CD4-positive, alpha-beta T cell treated with Interleukin-6 at 100 ng/mL for 8 hours (primary cell): Measurements from ENCODE around the gene NAT9.

ENCODE experiments used
- DNase-seq: peaks from one replicate; pipeline ENCODE4 v3.0.0-alpha.2; 2020; ENCODE audit warnings: mixed read lengths, low spot score

The NAT9 gene, protein sequence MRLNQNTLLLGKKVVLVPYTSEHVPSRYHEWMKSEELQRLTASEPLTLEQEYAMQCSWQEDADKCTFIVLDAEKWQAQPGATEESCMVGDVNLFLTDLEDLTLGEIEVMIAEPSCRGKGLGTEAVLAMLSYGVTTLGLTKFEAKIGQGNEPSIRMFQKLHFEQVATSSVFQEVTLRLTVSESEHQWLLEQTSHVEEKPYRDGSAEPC

DNA sequence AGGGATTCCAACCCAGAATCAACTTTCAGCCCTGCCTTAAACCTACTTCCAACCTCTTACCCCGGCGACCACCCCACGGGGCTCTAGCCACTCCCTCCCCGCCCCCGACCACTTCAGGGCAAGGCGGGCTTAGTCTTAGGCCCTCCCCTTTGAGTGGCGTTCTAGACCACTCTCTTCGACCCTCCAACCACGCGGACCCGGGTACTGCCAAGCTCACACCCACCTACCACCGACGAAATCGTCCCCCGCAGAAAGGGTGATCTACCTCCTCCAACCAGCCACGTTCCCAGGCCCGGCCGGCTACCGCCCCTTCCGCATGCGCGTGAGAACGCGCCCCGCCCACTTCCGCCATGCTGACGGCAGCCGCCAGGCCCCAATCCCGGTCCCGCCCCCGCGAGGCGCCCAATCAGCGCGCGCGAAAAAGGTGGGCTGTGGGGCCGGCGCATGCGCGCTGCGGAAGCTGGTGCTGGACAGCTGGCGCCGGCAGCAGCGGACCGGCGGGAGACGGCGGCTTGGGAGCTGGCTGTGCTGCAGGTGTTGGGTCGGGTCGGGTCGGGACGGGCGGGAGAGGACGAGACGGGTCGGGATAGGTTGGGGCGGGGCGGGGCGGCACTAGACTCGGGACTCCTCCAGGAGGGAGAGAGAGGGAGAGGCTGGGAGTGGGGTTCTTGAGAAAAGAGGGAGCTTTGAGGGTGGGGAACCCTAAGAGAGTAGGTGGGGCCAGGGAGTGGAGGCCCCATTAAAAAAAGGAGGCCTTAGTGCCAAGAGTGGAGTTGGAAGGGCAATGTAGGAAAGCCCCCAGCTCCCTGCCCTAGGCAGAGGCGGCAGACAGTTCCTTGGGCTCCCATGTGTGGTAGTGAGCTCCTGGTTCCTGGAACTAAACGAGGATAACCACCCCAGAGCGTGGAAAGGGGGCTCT, at the start of gene NAT9:
NAT9 (minus strand) TSS at position 302 of the 919 bp plus-strand sequence. CDS start 647 bp downstream, outside the sequence.
- peak; percentile 98 for DNase-seq

DNA sequence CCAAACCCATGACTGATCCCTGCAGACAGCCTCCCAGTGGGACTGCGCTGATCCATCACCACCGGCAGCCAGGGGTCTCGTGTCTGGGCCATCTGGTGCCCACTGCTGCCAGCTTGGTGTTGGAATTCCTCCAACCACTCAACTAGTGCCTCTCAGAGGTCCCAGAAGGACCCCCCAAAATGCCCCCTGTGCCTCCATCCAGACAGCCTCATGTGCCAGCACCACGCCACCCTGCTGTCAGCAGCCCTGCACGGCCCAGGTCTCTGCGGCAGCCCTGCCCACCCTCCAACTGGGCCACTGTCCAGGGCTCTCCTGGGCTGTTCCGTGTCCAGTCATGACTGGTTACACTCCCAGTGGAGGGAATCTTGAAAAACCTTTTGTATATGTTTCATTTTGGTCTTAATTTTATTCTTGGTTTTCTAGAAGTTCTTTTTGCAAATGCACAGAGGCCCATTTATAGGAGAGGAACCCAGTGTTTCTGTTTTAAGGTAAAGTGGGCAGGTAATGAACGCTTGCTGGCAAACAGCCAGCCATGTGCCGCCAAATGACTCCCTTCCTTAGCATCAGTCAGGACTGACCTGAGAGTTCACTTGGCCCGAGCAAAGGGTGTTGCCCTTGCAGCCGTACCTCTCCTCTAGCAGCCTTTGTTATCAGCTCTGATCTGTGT, 48.9 kb upstream of the NAT9 start:
- no peak for DNase-seq

DNA sequence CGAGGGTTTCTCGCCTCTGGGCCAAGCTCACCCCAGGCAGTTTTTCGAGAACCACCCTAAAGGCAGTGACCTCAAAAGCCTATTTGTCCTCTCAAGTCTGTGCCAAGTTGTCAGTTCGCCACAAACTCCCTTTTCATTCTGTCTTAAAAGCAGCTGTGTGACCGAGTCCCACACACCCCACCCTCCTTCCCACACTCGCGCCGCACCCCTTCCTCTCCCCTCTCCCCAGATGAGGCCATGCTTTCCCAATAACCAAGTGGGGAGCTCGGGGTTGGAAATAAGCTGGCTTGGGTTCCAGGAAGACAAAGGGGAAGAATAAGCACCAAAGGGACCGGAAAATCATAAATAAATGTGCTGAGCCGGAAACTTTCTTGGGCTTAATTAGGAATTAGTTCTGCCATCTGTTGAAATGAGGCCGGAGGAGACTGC, 46.8 kb upstream of the NAT9 start:
- no peak for DNase-seq

DNA sequence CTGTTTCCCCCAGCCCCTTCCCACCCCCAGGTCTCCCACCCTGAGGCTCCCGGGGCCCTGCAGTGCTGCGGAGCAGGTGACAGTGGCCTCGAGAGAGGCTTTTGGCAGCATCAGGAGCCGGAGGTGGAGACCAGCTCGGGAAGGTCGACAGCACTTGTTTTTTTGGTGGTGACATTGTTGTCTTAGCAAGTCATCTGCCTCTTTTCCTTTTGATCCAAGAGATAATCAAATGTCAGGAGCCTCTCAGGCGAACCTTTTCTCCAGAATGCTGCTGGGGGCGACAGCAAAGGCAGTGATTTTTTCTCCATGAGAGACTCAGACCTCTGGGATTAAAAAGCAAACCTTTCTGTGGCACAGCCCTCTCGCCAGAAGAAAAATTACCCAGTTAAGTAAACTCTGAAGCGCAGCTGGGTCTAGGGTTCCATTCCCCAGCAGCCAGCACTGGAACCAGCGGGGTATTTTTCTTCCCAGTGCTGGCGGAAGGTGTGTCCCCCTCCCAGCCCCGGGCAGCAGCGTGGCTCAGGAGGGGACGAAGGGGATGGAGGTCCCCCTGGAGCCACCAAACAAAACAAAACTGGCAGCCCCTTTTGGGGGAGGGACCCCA, 46.3 kb upstream of the NAT9 start:
- DNase-seq, result no peak

DNA sequence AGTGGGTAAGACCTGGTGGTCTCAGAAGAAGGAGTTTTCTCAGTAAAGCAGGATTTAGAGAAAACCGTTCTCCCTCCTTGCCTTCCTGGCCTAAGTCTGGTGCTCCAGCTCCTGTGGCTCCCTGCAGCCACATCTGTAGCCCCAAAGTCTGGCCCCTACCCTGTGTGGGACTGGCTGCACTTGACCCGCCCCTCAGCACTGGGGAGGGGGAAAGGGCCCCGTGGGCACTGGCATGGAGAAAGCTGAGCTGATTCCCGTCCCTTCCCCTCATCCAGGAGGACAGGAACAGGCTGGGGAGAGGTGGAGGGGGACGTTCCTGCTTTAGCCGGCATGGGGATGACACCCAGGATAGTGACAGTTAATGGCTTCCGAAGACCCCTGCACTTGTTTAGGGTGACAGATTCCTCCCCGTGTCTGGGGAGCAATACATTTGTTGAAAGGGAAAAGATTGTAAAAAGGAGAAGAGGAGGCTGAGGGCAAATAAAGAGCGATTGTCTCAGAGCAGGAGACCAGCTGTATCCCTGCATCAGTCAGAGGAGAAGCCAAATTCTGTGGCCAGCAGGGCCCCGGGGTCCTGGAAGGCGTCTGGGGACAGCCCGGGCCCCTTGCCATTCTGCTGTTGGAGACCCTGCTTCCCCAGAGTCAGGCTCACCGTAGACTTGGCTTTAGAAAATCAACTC, 45.6 kb upstream of the NAT9 start:
- DNase-seq, result no peak

GRCh38 chr17:74819801-74820436, 43.8 kb upstream of the NAT9 start:
- no peak for DNase-seq

DNA sequence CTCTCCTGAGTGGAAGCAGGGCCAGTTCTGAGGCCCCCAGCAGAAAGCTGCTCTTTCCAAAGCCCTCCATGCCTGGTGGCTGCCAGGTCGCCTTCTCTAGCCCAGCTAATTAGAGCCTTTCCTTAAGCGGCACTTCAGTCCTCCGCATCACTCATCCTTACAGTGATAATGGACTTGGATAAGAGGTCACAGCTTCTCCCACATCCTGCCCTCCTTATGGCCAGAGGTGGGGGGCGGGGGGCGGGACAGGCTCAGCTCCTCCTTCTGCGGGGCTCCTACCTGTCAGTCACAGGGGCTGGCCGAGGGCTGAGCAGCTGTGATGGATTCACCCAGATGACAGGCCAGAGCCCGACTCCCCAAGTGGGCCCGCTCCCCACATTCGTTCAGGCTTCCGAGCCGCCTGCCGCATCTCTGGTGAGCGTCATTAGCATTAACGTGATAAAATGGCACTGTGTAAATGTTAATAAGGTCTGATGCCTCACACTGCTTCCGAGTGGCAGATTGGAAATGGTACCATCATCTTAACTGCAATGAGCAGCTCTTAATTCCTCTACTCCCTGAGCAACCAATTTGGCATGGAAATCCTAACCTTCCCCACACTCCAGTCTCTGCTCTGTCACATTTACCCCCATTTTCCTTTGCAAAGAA, 42.3 kb upstream of the NAT9 start:
- no peak for DNase-seq

GRCh38 chr17:74816905-74817620, 40.9 kb upstream of the NAT9 start:
- DNase-seq, result no peak

GRCh38 chr17:74815550-74816370, 39.6 kb upstream of the NAT9 start:
- DNase-seq, result no peak

DNA sequence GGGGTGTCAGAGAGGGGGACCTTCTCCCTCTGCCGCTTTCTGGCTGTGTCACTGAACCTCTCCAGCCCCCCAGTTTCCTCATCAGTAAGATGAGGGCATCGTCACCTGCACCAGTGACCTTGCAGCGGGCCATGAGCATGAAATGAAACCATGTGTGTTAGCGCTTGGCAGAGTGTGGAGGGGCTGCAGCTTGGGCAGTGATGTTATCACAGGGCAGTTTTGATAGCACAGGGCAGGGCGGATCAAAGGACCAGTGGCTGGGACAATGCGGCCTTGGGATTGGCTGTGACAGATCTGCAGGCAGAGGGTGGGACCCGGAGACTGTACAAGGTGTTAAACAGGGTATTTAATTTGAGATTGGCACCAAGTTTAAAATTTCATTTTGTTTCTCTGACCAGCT, 38.9 kb upstream of the NAT9 start:
- no peak for DNase-seq

GRCh38 chr17:74814453-74814852, 38.3 kb upstream of the NAT9 start:
- DNase-seq, result no peak

DNA sequence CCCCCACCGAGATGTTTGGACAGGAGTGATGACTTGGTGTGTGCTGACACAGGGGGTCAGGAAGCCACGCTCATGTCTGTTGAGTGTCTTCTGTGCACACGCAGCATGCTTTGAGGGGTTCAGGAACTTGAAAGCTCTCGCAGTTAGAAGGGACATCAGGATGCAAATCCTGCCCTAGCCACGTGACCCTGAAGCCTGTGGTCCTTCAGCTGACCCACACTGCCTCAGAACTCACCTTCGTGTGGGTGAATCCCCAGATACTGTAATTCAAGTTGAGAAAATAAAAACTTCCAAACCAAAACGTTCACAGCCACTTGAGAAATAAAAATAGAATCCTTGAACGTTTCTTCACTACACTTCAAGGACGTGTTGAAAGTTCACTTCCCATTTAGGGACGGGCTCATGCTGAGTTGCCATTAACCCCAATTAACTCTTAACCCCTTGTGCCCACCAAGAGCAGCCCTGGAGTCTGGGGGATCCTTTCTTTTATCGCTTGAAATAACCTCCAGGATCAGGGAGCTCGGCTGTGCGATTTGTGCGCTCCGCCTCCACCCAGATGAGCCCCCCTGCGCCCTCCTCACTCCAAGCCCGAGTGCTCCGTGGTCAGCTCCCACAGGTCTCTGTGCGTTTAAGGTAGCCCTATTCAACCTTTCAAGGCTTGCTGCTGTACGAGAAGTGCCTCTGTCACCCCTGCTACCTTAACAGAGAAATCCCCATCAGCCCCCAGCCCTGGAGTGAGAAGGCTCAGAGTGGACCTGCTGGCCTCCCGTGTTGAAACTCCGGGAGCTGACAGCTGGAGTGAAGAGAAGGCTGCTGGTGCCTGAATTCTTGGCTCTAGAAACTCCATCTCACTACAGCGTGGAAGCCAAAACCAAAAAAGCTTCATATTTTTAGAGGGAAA, 36.2 kb upstream of the NAT9 start:
- no peak for DNase-seq

DNA sequence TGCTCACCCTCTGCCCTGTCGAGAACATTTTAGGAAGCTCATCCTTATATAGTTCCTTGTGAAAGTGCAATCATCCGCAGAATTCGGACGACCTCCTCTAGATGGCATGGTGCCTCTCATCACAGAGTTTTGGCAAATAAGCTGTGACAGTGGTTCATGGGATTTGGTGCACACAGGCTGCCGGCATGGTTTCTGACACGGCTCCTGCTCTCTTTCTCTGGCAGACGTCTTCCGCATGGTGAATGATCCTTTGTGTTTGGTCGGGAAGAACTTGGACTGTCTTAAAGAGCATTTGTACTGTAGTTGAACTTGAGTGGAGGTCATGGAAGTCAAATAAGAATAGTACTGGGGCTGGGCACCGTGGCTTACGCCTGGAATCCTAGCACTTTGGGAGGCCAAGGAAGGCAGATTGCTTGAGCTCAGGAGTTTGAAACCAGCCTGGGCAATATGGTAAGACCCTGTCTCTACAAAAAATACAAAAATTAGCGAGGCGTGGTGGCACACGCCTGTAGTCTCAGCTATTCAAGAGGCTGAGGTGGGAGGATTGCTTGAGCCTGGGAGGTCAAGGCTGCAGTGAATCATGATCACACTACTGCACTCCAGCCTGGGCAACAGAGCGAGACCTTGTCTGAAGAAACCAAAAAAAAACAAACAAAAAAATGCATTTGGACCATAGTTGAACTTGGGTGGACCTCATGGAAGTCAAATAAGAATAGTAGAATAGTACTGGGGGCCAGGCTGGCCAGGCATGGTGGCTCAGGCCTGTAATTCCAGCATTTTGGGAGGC, 34.7 kb upstream of the NAT9 start:
- DNase-seq, result no peak

- no peak for DNase-seq
Observed at GRCh38 chr17:74808714-74809430, 32.7 kb upstream of the NAT9 start.

GRCh38 chr17:74807925-74808324, 31.8 kb upstream of the NAT9 start:
- no peak for DNase-seq

DNA sequence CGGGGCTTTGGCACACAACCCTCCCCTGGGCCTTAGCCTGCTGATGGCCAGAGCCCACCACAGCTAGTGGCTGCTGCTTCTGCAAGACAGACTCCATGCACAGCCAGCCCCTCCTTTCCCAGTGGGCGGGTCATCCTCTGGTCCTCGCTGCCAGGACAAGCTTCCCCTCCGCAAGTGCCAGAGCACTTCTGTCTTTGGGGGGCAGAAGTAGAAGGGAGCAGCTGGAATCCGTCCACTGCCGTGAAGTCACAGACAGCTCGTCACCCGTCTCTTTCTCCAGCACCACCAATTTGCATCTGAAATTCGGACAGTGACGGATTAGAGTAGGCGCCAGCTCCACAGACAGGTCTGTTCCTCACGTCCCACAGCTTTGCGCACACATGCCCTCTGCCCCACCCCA, 31.3 kb upstream of the NAT9 start:
- DNase-seq, result no peak

- no peak for DNase-seq
Observed at GRCh38 chr17:74806334-74806733, 30.2 kb upstream of the NAT9 start.
